ENCODE measurements around the gene ZAP70.

- no peak for TF ChIP-seq CTCF (IDR thresholded peaks at IDR 0.05)
- TF ChIP-seq POLR2A (IDR thresholded peaks at IDR 0.05) = no peak
These were observed 28.3 kb downstream of the ZAP70 start for GRCh38 chr2:97741686-97742085.
